OCI-M2 (cell line): Measurements from ENCODE around the gene MTHFR.

Experiments
- DNase-seq: peaks from one replicate; lab custom pipeline; 2025; ENCODE audit not compliant: unreplicated experiment; lab: John Stamatoyannopoulos, UW

The MTHFR gene

DNA sequence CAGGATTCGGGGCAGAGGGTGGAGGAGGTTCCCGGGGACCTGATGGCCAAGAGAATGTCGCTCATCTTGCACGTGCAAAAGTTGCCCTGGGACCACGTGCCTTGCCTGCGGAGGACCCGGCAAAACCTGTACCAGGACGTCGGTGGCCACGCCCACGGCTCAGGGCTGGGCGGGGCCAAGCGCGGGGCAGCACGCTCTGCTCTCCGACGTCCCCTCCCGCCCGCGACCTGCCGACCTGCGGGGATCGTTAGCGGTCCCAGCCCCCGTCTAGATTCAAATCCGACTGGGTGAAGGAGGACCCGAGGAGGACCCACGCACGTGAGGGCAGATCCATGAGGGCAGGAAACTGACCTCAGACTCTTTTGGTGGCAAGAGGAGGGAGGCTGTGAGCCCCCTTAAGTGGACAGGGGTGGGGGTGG, 43.8 kb downstream of the MTHFR start, which contains the start of gene C1orf167:
TSS of gene C1orf167 (plus strand) at position 206 of the 419 bp plus-strand sequence. CDS start 2,208 bp downstream, outside the sequence.
- DNase-seq, result no peak

DNA sequence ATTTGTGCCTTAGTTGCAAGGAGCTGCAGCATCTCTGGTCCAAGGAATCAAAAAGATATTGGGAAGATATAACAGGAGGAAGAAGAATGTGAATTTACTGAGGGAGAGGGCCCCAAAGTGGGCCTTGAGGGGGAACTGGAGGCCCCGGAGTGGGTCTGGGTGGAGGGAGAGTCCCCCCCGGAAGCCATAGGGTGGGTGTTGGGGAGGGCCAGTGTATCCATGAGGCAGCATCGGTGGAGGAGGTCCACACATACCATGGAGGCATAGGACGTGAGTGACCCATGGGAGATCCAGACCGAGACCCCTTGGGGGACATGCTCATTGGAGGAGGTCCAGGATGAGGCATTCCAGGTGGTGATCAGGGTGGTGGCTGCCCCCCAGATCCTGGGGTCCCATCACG, 44.5 kb downstream of the MTHFR start:
- DNase-seq, result no peak

GRCh38 chr1:11759791-11760190, 46.0 kb downstream of the MTHFR start:
- DNase-seq, result no peak

- DNase-seq, result no peak
These were observed 48.7 kb downstream of the MTHFR start for GRCh38 chr1:11757047-11757446.

GRCh38 chr1:11753555-11754208, 52.1 kb downstream of the MTHFR start:
- no peak for DNase-seq

DNA sequence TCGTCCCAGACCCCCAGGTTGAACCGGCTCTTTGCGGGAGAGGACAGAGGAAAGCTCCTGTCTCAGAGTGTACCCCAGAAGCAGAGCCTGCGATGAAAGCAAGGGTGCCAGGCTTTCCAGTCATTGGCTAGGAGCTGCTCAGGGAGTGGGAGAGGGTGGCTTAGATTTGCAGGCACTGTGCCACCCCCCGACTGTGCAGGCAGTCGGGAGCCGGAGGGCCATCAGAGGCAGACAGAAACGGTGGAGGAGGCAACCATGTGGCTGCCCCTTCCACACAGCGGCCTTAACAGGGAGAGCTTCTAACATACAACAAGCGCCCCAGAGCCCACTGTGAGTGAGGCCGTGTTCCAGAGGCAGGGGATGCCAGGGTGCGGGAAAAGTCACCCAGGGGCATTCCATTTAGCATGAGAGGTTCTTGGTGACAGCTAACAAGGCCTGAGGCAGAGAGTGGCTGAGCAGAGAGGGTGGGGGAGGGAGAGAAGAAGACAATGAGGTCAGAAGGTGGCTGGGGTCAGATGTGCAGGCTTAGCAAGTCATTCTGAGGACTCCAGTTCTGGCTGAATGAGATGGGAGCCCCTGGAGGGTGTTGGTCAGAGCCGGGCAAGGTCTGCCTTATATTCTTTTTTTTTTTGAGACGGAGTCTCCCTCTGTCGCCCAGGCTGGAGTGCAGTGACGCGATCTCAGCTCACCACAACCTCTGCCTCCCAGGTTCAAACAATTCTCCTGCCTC, 53.2 kb downstream of the MTHFR start:
- no peak for DNase-seq

DNA sequence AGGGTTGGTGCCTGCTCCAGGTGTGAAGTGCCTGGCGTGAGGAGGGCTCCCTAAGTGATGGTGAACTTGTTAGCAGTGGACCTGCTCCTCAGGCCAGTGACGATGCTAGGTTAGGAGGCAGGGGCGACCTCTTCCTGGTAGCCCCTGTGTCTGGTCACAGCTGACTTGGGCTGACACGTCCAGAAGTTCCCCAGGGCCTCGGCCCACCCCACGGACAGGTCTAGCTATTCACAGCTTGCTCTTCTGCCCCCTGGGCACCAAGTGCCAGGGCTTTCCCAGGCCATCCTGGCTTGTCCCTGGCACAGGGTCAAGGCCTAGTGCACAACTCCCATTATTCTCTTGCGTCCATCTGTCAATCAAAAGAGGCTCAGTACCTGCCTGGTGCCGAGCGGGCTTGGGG, 54.7 kb downstream of the MTHFR start:
- no peak for DNase-seq

DNA sequence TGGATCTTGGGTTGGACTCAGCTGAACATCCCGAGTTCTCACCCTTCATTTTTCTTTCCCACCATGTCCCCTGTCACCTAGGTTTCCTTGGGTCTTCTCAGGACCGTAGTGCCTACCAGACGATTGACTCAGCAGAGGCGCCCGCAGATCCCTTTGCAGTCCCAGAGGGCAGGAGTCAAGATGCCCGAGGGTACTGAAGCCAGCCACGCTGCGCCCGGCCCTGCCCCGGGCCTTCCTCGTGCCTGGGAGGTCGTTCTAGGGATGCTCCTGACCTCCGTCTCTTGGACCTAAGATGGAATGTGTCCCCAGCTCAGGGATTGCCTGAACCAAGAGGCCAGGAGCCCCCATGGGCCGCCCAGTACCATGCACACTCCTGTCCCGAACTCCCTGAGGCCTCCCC, 55.8 kb downstream of the MTHFR start:
- DNase-seq, result no peak

GRCh38 chr1:11749203-11749689, 56.5 kb downstream of the MTHFR start:
- DNase-seq, result no peak

- no peak for DNase-seq
These were observed 57.2 kb downstream of the MTHFR start for GRCh38 chr1:11748294-11749202.

- no peak for DNase-seq
These were observed 58.8 kb downstream of the MTHFR start for GRCh38 chr1:11746795-11747487.

GRCh38 chr1:11746092-11746491, 59.7 kb downstream of the MTHFR start:
- no peak for DNase-seq

DNA sequence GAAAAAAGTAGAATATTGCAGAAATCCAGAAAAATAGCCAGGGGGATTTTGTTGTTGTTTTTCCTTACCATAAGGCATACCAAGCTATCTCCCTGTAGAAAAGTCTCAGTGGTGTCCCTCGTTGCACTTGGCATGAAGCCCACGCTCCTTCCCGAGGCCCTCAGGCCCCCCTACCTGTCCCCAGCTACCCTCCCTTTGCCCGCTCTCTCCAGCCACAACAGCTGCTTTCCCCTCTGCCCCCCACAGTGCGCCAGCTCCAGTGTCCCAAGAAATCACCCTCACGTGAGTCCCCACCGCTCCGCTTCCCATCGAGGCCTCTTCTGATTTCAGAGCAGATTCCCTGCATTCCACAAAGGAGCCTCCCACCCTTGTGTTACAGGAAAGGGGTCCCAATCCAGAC, 61.5 kb downstream of the MTHFR start:
- DNase-seq, result no peak

- DNase-seq, result no peak
These were observed 63.7 kb downstream of the MTHFR start for GRCh38 chr1:11741919-11742558.

- DNase-seq, result no peak
These were observed 64.3 kb downstream of the MTHFR start for GRCh38 chr1:11741482-11741881.

DNA sequence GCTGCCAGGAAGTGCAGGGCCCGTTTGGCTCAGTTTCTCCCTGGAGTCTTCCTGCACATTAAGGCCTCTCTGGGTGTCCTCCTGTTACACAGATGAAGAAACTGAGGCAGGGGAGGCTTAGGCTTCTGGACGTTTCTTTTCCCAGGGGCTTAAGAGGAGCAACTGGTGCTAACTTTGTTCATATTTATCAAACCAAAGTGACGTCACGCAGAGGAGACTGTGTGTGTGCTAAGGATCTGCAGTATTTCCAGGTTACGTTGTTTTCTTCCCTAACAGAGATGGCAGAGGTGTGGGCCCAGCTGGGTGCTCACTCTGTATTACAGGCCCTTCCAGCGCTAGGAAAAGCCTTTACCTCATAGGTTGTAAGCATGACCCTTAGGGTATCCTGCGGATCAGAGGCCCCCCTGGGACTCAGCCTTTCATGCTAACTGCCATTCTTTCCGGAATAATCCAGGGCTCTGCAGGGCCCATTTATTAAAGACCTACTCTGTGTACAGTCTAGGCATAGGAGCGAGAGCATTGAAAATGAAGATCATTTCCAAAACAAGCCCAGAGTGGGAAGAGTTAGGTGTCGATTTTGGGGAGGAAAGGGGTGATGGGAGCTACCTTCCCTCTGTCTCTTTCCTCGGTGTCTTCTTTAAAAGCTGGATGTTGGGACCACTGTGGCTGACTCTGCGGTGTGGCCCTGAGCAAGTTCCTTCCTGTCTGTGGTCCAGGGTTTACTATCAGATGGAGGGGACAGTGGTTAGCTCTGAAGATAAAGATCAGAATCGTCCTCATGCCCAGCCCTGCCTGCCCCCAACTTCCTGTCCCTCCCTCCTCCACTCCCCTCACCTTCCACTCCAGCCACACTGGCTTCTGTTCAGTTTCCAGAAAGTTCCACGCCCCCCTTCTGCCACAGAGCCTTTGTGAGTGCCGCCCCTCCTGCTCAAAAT, 65.2 kb downstream of the MTHFR start:
- no peak for DNase-seq

- DNase-seq, result no peak
These were observed 67.0 kb downstream of the MTHFR start for GRCh38 chr1:11738783-11739182.

- no peak for DNase-seq
These were observed 67.7 kb downstream of the MTHFR start for GRCh38 chr1:11738096-11738495.
